Measurements from ENCODE around the gene CD300LB. TPM values are rescaled to one million over a fixed set of nuclear protein-coding genes. Genes with fewer than 3 reads are reported as not detected.
A peak's percentile ranks its signal among the peaks of the same experiment; 100 is the strongest.

The CD300LB gene
- total RNA-seq, 2 donors from 2014 or later = not detected

- no peak overlapping the region for H3K9ac ChIP-seq (ENCODE audit: extremely low read depth, low read length, poor library complexity, severe bottlenecking)
- H3K4me1 Mint-ChIP-seq = no peaks in the 10 kb centered on the region
- 89 to 93% methylated on average over 3 to 5 of the region's 5 CpGs for WGBS, 2 experiments (ENCODE audit: insufficient coverage in 1 of 2, insufficient read length in 1 of 2)
- H3K4me3 Mint-ChIP-seq = no peak overlapping the region
- H3K9me3 Mint-ChIP-seq = peaks cover 4% of the 10 kb centered on the region
- H3K4me3 ChIP-seq (ENCODE audit: low read length) = no peak overlapping the region
- H3K4me1 ChIP-seq (ENCODE audit: control insufficient read depth, insufficient read depth, low read length) = no peaks in the 10 kb centered on the region
- no peak for DNase-seq
- peaks cover 22% of the 10 kb centered on the region for H3K27me3 Mint-ChIP-seq (ENCODE audit: insufficient read depth)
- no peaks in the 10 kb centered on the region for H3K9me3 ChIP-seq (ENCODE audit: control insufficient read depth, low read length)
- no peak for TF ChIP-seq CTCF (conservative IDR thresholded peaks at IDR 0.05)
- no peak overlapping the region for H3K27ac Mint-ChIP-seq
- no peaks in the 10 kb centered on the region for H3K27me3 ChIP-seq (ENCODE audit: control insufficient read depth, insufficient read depth, low read length, poor library complexity, severe bottlenecking)
- H3K27ac ChIP-seq (ENCODE audit: low read depth, low read length) = no peak overlapping the region
- H3K36me3 Mint-ChIP-seq (ENCODE audit: low read depth) = no peaks in the 10 kb centered on the region
- H3K36me3 ChIP-seq (ENCODE audit: control insufficient read depth, insufficient read depth, low read length) = no peaks in the 10 kb centered on the region
These were observed 484 bp downstream of the CD300LB start for GRCh38 chr17:74530831-74531150.

GRCh38 chr17:74529243-74529642, 2.0 kb downstream of the CD300LB start:
- Mint-ChIP-seq H3K4me3 (no peak overlapping the region), H3K4me1 (no peaks in the 10 kb centered on the region), H3K27ac (no peak overlapping the region), H3K27me3 (ENCODE audit: insufficient read depth) (peaks cover 30% of the 10 kb centered on the region), H3K9me3 (peaks cover 2% of the 10 kb centered on the region), H3K36me3 (ENCODE audit: low read depth) (no peaks in the 10 kb centered on the region)
- 84 to 92% methylated on average over 4 to 5 of the region's 5 CpGs for WGBS, 2 experiments (ENCODE audit: insufficient coverage in 1 of 2, insufficient read length in 1 of 2)
- no peaks in the 10 kb centered on the region for H3K4me1 ChIP-seq (ENCODE audit: control insufficient read depth, insufficient read depth, low read length)
- no peak for DNase-seq
- H3K27me3 ChIP-seq (ENCODE audit: control insufficient read depth, insufficient read depth, low read length, poor library complexity, severe bottlenecking) = peaks cover 5% of the 10 kb centered on the region
- H3K9ac ChIP-seq (ENCODE audit: extremely low read depth, low read length, poor library complexity, severe bottlenecking) = no peak overlapping the region
- no peaks in the 10 kb centered on the region for H3K36me3 ChIP-seq (ENCODE audit: control insufficient read depth, insufficient read depth, low read length)
- H3K27ac ChIP-seq (ENCODE audit: low read depth, low read length) = no peak overlapping the region
- TF ChIP-seq CTCF (conservative IDR thresholded peaks at IDR 0.05) = no peak
- H3K4me3 ChIP-seq (ENCODE audit: low read length) = no peak overlapping the region
- H3K9me3 ChIP-seq (ENCODE audit: control insufficient read depth, low read length) = no peaks in the 10 kb centered on the region

- no peaks in the 10 kb centered on the region for H3K36me3 Mint-ChIP-seq (ENCODE audit: low read depth)
- no peaks in the 10 kb centered on the region for H3K9me3 Mint-ChIP-seq
- no peaks in the 10 kb centered on the region for H3K9me3 ChIP-seq (ENCODE audit: control insufficient read depth, low read length)
- no peaks in the 10 kb centered on the region for H3K36me3 ChIP-seq (ENCODE audit: control insufficient read depth, insufficient read depth, low read length)
- H3K27ac Mint-ChIP-seq = no peak overlapping the region
- DNase-seq = peak; percentile 38
- peaks cover 33% of the 10 kb centered on the region for H3K27me3 Mint-ChIP-seq (ENCODE audit: insufficient read depth)
- peaks cover 5% of the 10 kb centered on the region for H3K27me3 ChIP-seq (ENCODE audit: control insufficient read depth, insufficient read depth, low read length, poor library complexity, severe bottlenecking)
- H3K4me1 Mint-ChIP-seq = no peaks in the 10 kb centered on the region
- H3K4me1 ChIP-seq (ENCODE audit: control insufficient read depth, insufficient read depth, low read length) = no peaks in the 10 kb centered on the region
- TF ChIP-seq CTCF (conservative IDR thresholded peaks at IDR 0.05) = no peak
- no peak overlapping the region for H3K9ac ChIP-seq (ENCODE audit: extremely low read depth, low read length, poor library complexity, severe bottlenecking)
- no peak overlapping the region for H3K4me3 Mint-ChIP-seq
- WGBS, 2 experiments (ENCODE audit: insufficient coverage in 1 of 2, insufficient read length in 1 of 2) = 88 to 94% methylated on average over 3 to 8 of the region's 8 CpGs
- no peak overlapping the region for H3K27ac ChIP-seq (ENCODE audit: low read depth, low read length)
- H3K4me3 ChIP-seq (ENCODE audit: low read length) = no peak overlapping the region
These were observed 2.6 kb downstream of the CD300LB start for GRCh38 chr17:74528491-74529199.

Data from endodermal cell (in vitro differentiated cells).